DOHH2 (cell line): ENCODE measurements around the gene RNF180.

Source experiments
- H3F3A ChIP-seq: fragments of 200-600 bp; sonication (generic), shearing (Covaris generic); 2 replicates; pipeline ENCODE4 v1.6.0; 2016; ENCODE audit warnings: antibody characterized with exemption, mild to moderate bottlenecking; ENCODE audit not compliant: control insufficient read depth, insufficient read depth
- H3K27ac ChIP-seq: fragments of 200-600 bp; sonication (generic); 2 replicates; pipeline ENCODE4 v1.5.1; 2014; ENCODE audit warnings: low read depth, mild to moderate bottlenecking, low read length, moderate library complexity
- H3K27me3 ChIP-seq: fragments of 200-600 bp; sonication (generic); 2 replicates; pipeline ENCODE4 v1.6.1; 2014; ENCODE audit warnings: mild to moderate bottlenecking, low read length, mixed read lengths; ENCODE audit not compliant: control insufficient read depth
- H3K36me3 ChIP-seq: fragments of 200-600 bp; sonication (generic); 2 replicates; pipeline ENCODE4 v1.6.1; 2014; ENCODE audit warnings: mild to moderate bottlenecking, low read length, moderate library complexity, mixed read lengths; ENCODE audit not compliant: control insufficient read depth
- H3K4me1 ChIP-seq: fragments of 200-600 bp; sonication (generic); 2 replicates; pipeline ENCODE4 v1.6.1; 2014; ENCODE audit warnings: mild to moderate bottlenecking, low read length, mixed read lengths; ENCODE audit not compliant: control insufficient read depth
- H3K4me2 ChIP-seq: fragments of 200-600 bp; sonication (generic); 2 replicates; pipeline ENCODE4 v1.6.0; 2014; ENCODE audit warnings: mild to moderate bottlenecking, low read length, moderate library complexity
- H3K4me3 ChIP-seq: fragments of 200-600 bp; sonication (generic); 2 replicates; pipeline ENCODE4 v1.5.1; 2014; ENCODE audit warnings: mild to moderate bottlenecking, low read length, mixed read lengths
- H3K79me2 ChIP-seq: fragments of 200-600 bp; sonication (generic); 2 replicates; pipeline ENCODE4 v1.6.1; 2014; ENCODE audit warnings: mild to moderate bottlenecking, low read length, mixed read lengths; ENCODE audit not compliant: control insufficient read depth
- H3K9me2 ChIP-seq: fragments of 200-600 bp; sonication (generic); replicated peaks from 2 replicates; pipeline ENCODE4 v1.6.1; 2014; ENCODE audit warnings: mild to moderate bottlenecking, low read length, mixed read lengths; ENCODE audit not compliant: control insufficient read depth
- H3K9me3 ChIP-seq: fragments of 200-600 bp; sonication (generic); 2 replicates; pipeline ENCODE4 v1.6.1; 2014; ENCODE audit warnings: antibody characterized with exemption, low read length, mixed read lengths; ENCODE audit not compliant: control insufficient read depth, insufficient read depth
- H4K20me1 ChIP-seq: fragments of 200-600 bp; sonication (generic); 2 replicates; pipeline ENCODE4 v1.6.0; 2014; ENCODE audit warnings: low read depth, mild to moderate bottlenecking, antibody characterized with exemption, low read length, moderate library complexity; ENCODE audit not compliant: control insufficient read depth, insufficient read depth
- CTCF ChIP-seq: fragments of 200-600 bp; sonication (generic); IDR thresholded peaks from one replicate; pipeline ENCODE4 v1.5.1; 2014; ENCODE audit warnings: antibody characterized with exemption, mild to moderate bottlenecking, low read depth, low read length; ENCODE audit not compliant: poor library complexity, severe bottlenecking
- EZH2phosphoT487 ChIP-seq: fragments of 200-600 bp; sonication (generic); IDR thresholded peaks from 2 replicates; pipeline ENCODE4 v1.6.1; 2017; ENCODE audit warnings: borderline replicate concordance, mild to moderate bottlenecking, antibody characterized with exemption, low read length, moderate library complexity, mixed read lengths

The RNF180 gene

GRCh38 chr5:64140018-64140417, 25.6 kb upstream of the RNF180 start:
- TF ChIP-seq CTCF (no peak), EZH2phosphoT487 (no peak)

DNA sequence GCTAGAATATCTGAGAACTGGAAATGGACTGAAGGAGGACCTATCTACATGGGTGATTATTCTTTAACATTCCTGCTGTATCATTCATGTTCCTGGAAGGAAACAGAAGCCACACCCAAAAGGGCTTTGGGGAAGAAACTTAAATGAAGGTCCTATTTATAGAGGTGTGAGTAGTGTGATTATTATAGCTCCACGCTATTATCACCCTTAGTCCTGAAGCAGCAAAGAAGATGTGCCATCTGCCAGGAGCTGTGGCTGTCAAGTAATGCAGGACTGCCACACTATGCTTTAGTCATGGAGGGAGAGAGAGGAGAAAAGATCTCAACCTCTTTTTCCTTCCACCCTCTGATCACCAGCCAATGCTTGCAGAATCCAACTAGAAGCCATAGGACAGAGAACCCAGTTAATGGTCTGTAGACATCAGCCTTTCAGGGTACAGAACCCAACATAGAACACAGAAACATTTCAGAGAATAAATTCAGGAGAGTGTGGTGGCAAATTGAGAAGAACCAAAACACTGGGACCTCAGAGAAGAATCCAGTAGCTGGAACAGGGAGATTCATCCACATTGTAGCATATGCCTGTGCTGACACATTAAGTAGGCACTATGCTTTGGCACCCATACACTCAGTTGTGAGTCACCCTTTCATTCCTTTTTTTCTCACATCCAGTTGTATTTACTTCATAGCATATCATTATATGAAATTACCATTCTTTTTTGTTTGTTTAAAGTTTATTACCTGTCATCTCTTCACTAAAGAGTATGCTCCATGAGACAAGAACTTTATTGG, 21.0 kb upstream of the RNF180 start:
- Histone ChIP-seq H3F3A (no peaks in the 10 kb centered on the region), H3K79me2 (no peaks in the 10 kb centered on the region), H3K4me2 (no peak overlapping the region)

More at GRCh38 chr5:64140018-64140417, 25.6 kb upstream of the RNF180 start:
- H3K9me2 ChIP-seq = no peaks in the 10 kb centered on the region
- H3K9me3 ChIP-seq = no peaks in the 10 kb centered on the region
- H3K27ac ChIP-seq = no peak overlapping the region
- no peaks in the 10 kb centered on the region for H4K20me1 ChIP-seq
- no peaks in the 10 kb centered on the region for H3K4me1 ChIP-seq
- no peaks in the 10 kb centered on the region for H3F3A ChIP-seq
- H3K4me2 ChIP-seq = no peak overlapping the region
- H3K4me3 ChIP-seq = no peak overlapping the region
- H3K79me2 ChIP-seq = no peaks in the 10 kb centered on the region
- no peaks in the 10 kb centered on the region for H3K36me3 ChIP-seq
- no peaks in the 10 kb centered on the region for H3K27me3 ChIP-seq

DNA sequence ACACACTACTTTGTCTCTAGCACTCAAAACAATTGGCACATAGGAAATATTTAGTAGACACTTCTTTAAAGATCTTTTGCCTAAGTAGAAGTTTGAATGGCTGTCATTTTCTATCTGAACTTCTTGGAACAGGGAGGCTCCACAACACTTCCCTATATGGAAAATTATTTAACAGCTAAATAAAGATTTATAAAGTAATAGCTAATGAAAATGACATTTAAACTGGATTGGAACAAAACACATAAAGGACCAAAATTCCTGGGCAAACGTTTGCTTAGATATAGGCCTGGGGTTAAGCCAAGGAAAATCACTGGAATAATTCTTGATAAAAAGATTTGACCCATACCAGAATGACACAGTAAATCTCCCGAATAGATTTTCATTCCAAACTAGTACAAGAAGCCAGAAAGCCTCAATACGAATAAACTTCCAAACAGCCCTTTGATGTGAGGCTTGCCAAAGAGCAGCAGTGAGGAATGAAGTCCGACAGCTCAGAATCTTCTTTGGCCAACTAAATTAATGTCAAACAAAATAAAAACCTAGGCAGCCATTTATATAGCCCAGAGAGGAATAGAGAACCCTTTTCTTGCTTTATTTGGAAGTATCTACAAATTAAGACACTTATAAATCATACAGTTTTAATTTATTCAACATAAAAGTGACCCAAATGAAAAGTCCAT, 20.3 kb upstream of the RNF180 start:
- Histone ChIP-seq H3K9me2 (no peaks in the 10 kb centered on the region), H3F3A (no peaks in the 10 kb centered on the region), H3K36me3 (no peaks in the 10 kb centered on the region)

More for the DNA sequence above, 21.0 kb upstream of the RNF180 start:
- no peaks in the 10 kb centered on the region for H3K9me3 ChIP-seq
- H3K4me1 ChIP-seq = no peaks in the 10 kb centered on the region
- H3K4me3 ChIP-seq = no peak overlapping the region
- H3K27me3 ChIP-seq = no peaks in the 10 kb centered on the region
- TF ChIP-seq EZH2phosphoT487 (no peak), CTCF (no peak)
- no peaks in the 10 kb centered on the region for H3K9me2 ChIP-seq
- H3K36me3 ChIP-seq = no peaks in the 10 kb centered on the region
- no peaks in the 10 kb centered on the region for H4K20me1 ChIP-seq
- no peak overlapping the region for H3K27ac ChIP-seq

More for the DNA sequence above, 20.3 kb upstream of the RNF180 start:
- Histone ChIP-seq H3K4me1 (no peaks in the 10 kb centered on the region), H3K27me3 (no peaks in the 10 kb centered on the region), H3K9me3 (no peaks in the 10 kb centered on the region), H3K4me2 (no peak overlapping the region), H3K4me3 (no peak overlapping the region), H3K79me2 (no peaks in the 10 kb centered on the region), H4K20me1 (no peaks in the 10 kb centered on the region), H3K27ac (no peak overlapping the region)
- TF ChIP-seq CTCF (no peak), EZH2phosphoT487 (no peak)
